Transverse colon (tissue), 4 donors: ENCODE results near the gene ADD1. TPM values are rescaled to one million over a fixed set of nuclear protein-coding genes. Genes with fewer than 3 reads are reported as not detected.

ENCODE experiments used
- DNase-seq: peaks from one replicate; pipeline ENCODE4 v3.0.0-alpha.2; 2019
- H3K27ac ChIP-seq, 4 donors: fragments of 200-600 bp; sonication (generic); 2 replicates each; pipeline ENCODE4 v1.5.1; 2016 to 2018; ENCODE audit warnings: inconsistent platforms in 4 of 4
- H3K27me3 ChIP-seq: fragments of 200-600 bp; sonication (generic); 2 replicates; pipeline ENCODE4 v1.5.1; 2017; ENCODE audit warnings: inconsistent platforms
- H3K36me3 ChIP-seq, 4 donors: fragments of 200-600 bp; sonication (generic); 2 replicates each; pipeline ENCODE4 v1.5.1; 2017 to 2019; ENCODE audit warnings: inconsistent platforms in 4 of 4
- H3K4me1 ChIP-seq, 4 donors: fragments of 200-600 bp; sonication (generic); 2 replicates each; pipeline ENCODE4 v1.5.1; 2017 to 2020; ENCODE audit warnings: inconsistent platforms in 4 of 4
- H3K4me3 ChIP-seq, 4 donors: fragments of 200-600 bp; sonication (generic); 1 replicate in 1 of 4; 2 replicates in 3 of 4; pipeline versions ENCODE4 v1.5.1 to v1.6.1; 2017 to 2019; ENCODE audit warnings: inconsistent platforms in 4 of 4
- H3K9me3 ChIP-seq, 2 donors: fragments of 200-600 bp; sonication (generic); 2 replicates each; pipeline ENCODE4 v1.5.1; 2017 to 2019; ENCODE audit warnings: inconsistent platforms in 2 of 2
- EP300 ChIP-seq: sonication (generic); formaldehyde crosslinking; IDR thresholded peaks from one replicate; pipeline ENCODE4 v1.6.1; 2017; ENCODE audit warnings: antibody characterized with exemption, low read depth
- POLR2A ChIP-seq: fragments of 450-650 bp; IDR thresholded peaks from one replicate; pipeline ENCODE4 v1.6.1; 2016; ENCODE audit warnings: antibody characterized with exemption, mild to moderate bottlenecking, moderate library complexity
- POLR2AphosphoS5 ChIP-seq, 3 donors: sonication (generic); formaldehyde crosslinking; IDR thresholded peaks; one replicate each; pipeline ENCODE4 v1.6.1; 2016; ENCODE audit warnings: antibody characterized with exemption in 3 of 3
- WGBS, 2 donors: methylation state at CpG; one replicate each; pipeline ENCODE4 v1.1.5; 2018; ENCODE audit warnings: low coverage in 1 of 2; 5-methylcytosine and 5-hydroxymethylcytosine counted together
- in situ Hi-C, 4 donors: fragments of 200-750 bp; cut with MboI; loops; one replicate each; pipeline versions ENCODE4 v1.15.0 to v1.15.1; 2017; ENCODE audit warnings: low sequenced_read_pairs in 3 of 4, low pct_ligation_motif_present in 1 of 4, low pct_unique_long_range_greater_than_20kb in 1 of 4
- intact Hi-C: fragments of 100-400 bp; cut with DNase I; formaldehyde crosslinking; loops from one replicate; pipeline ENCODE4 v1.15.1; 2023; ENCODE audit warnings: low total_unique reads
- total RNA-seq, 4 donors: library from RNA; depleted of rRNA; stranded (reverse); fragments of >200 nt; gene quantifications; one replicate each; pipeline ENCODE4 v1.1.0, GENCODE V29; 2016
- TF ChIP-seq, protein P1 (sequence below), 5 experiments: fragments of 200-600 bp in 3 of 5; fragments of 450-650 bp in 2 of 5; sonication (generic) in 3 of 5; IDR thresholded peaks; 1 replicate in 2 of 5; 2 replicates in 3 of 5; pipeline ENCODE4 v1.5.1; 2016 to 2017; ENCODE audit warnings: antibody characterized with exemption in 5 of 5, inconsistent platforms in 3 of 5, mild to moderate bottlenecking in 2 of 5, moderate library complexity in 1 of 5

The ADD1 gene
- total RNA-seq, 4 donors from 2014 or later = 218 to 392 (median 299) TPM

DNA sequence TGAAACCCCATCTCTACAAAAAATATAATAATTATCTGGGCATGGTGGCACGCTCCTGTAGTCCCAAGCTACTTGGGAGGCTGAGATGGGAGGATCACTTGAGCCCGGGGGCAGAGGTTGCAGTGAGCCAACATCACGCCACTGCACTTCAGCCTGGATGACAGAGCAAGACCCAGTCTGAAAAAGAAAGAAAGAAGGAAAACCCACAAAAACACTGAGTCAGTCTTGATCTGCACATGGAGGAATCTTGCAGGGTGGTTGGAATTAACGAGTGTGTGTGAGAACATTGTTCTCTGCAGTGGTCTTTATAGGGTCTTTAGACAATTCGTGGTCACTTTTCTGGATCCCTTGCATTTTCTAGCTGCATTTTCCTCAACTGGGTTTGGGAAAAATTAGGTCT lies 23.2 kb downstream of the ADD1 start:
- Histone ChIP-seq H3K36me3 (no peaks in the 10 kb centered on the region), H3K27me3 (no peaks in the 10 kb centered on the region), H3K4me1 (peaks cover 48 to 96% (median 81%) of the 10 kb centered on the region in 4 donors), H3K27ac (peak overlapping the region; percentile 57 to 70 (median 63)), H3K4me3 (no peak overlapping the region), H3K9me3 (no peaks in the 10 kb centered on the region)
- in situ Hi-C loops = no loop called here
- TF ChIP-seq POLR2A (no peak), EP300 (no peak), POLR2AphosphoS5 (IDR thresholded peaks at IDR 0.05) (no peak)
- TF ChIP-seq, protein P1, sequence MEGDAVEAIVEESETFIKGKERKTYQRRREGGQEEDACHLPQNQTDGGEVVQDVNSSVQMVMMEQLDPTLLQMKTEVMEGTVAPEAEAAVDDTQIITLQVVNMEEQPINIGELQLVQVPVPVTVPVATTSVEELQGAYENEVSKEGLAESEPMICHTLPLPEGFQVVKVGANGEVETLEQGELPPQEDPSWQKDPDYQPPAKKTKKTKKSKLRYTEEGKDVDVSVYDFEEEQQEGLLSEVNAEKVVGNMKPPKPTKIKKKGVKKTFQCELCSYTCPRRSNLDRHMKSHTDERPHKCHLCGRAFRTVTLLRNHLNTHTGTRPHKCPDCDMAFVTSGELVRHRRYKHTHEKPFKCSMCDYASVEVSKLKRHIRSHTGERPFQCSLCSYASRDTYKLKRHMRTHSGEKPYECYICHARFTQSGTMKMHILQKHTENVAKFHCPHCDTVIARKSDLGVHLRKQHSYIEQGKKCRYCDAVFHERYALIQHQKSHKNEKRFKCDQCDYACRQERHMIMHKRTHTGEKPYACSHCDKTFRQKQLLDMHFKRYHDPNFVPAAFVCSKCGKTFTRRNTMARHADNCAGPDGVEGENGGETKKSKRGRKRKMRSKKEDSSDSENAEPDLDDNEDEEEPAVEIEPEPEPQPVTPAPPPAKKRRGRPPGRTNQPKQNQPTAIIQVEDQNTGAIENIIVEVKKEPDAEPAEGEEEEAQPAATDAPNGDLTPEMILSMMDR (IDR thresholded peaks at IDR 0.05) = no peak
- intact Hi-C loops = no loop called here
- WGBS, 2 donors = 70 to 86% methylated on average over 3 to 5 of the region's 5 CpGs
- DNase-seq = no peak

DNA sequence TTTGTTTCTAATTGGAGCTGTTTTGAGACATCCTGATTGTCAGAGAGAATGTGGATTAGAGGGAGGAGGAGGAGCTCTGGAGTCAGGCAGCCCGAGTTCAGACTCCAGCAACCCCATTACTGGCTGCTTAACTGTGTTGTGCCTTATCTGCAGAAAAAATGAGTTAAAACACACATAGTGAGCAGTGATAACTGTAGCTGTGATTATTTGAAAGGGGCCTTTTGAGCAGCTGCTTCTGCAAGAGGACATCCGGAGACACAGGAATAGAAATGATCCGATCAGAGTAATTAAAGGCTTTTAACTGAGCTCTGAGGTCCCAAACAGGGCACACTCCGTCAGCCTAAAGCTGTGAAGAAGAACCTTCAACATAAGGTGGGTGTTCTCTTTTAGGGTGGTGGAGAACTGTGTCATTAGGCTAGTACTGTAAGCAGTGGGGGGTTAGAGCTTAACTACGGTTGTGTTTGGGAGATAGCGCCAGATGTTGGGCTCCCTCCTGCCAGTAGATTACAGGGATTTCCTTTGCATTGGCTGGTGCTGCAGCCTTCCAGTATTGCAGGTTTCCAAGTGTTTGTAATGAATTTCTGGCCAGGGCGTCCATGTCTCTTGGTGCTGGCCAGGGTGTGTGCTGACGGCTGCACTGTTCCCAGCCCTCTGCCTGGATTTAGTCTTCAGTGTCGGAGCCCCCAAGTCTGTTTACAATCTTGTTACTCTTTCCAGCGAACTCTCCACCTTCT lies 24.3 kb downstream of the ADD1 start:
- Histone ChIP-seq H3K27me3 (no peaks in the 10 kb centered on the region), H3K27ac (peak overlapping the region; percentile 57 to 70 (median 63)), H3K4me1 (peaks cover 47 to 96% (median 73%) of the 10 kb centered on the region in 4 donors), H3K9me3 (no peaks in the 10 kb centered on the region), H3K36me3 (no peaks in the 10 kb centered on the region), H3K4me3 (peak overlapping the region in 2 of 4 donors; percentile 4 to 16)
- DNase-seq = no peak
- in situ Hi-C loops (no loop called here), intact Hi-C loops (no loop called here)
- WGBS, 2 donors = 63 to 65% methylated on average over 7 to 10 of the region's 10 CpGs
- TF ChIP-seq EP300 = no peak
- no peak for TF ChIP-seq POLR2A
- TF ChIP-seq POLR2AphosphoS5 (IDR thresholded peaks at IDR 0.05) = no peak
- TF ChIP-seq, protein P1 (IDR thresholded peaks at IDR 0.05) = no peak

DNA sequence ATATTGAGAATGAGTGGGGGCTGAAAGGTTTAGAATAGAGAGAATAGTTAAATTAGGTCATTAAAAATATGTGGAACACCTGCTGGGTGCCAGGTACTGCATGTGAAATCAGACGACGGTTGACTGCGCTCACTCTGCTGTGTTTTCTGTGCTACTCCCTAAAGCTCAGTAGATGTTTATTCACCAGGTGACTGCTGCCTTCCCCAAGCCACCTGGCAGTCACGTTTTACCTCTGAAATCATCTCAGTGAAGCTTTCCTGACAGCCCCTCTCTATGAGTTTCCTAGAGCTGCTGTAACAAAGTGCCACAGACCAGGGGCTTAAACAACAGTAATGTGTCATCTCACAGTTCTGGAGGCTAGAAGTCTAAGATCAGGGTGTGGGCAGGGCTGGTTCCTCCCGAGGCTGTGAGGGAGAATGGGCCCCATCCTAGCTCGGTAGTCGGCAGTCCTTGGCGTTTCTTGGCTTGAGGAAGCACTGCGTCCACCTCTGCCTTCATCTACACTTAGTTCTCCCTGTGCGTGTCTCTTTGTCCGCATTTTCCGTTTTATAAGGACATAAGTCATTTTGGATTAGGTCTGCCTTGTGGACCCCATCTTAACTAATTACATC lies 25.3 kb downstream of the ADD1 start:
- TF ChIP-seq POLR2AphosphoS5 (IDR thresholded peaks at IDR 0.05) (no peak), EP300 (no peak)
- in situ Hi-C loops = no loop called here
- whole genome bisulfite sequencing, 2 donors = 77 to 83% methylated on average over 5 to 12 of the region's 12 CpGs
- intact Hi-C loops = no loop called here
- peaks cover 53 to 96% (median 70%) of the 10 kb centered on the region in 4 donors for H3K4me1 ChIP-seq
- no peak for DNase-seq
- peak overlapping the region in 1 of 4 donors; percentile 4 for H3K4me3 ChIP-seq
- no peaks in the 10 kb centered on the region for H3K36me3 ChIP-seq
- no peaks in the 10 kb centered on the region for H3K27me3 ChIP-seq
- peak overlapping the region; percentile 57 to 70 (median 63) for H3K27ac ChIP-seq
- no peaks in the 10 kb centered on the region for H3K9me3 ChIP-seq

DNA sequence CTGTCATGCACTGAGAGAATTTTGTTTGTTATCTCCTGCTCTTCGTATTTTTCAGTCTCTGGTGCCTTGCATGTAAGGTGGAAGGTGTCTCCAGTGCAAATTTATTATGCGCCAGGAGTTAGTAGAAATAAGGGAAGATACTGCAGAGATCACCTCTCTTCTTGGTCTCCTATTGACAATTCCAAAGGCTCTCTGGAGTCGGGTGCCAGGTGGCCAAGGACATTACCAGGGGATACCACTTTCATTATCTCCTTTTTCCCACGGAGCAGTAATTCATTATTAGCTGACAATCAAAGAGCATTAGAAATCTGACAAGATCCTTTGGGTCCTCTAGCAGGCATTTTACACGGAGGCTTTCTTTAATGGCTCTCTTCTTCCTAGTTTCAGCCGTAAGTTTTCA lies 26.0 kb downstream of the ADD1 start:
- Histone ChIP-seq H3K36me3 (no peaks in the 10 kb centered on the region), H3K27me3 (no peaks in the 10 kb centered on the region), H3K4me1 (peaks cover 56 to 96% (median 69%) of the 10 kb centered on the region in 4 donors), H3K9me3 (no peaks in the 10 kb centered on the region), H3K4me3 (no peak overlapping the region), H3K27ac (peak overlapping the region; percentile 57 to 70 (median 63))
- TF ChIP-seq EP300 (no peak), POLR2AphosphoS5 (IDR thresholded peaks at IDR 0.05) (no peak), POLR2A (no peak)
- TF ChIP-seq, protein P1 (IDR thresholded peaks at IDR 0.05) = no peak
- WGBS, 2 donors = 44 to 56% methylated on average over 6 of the region's 6 CpGs
- no peak for DNase-seq
- intact Hi-C loops = loop anchor here (10.0 kb wide), 1 partner anchor 105 kb away; no protein-coding TSS in a partner anchor
- in situ Hi-C loops = no loop called here
